ENCODE measurements around the gene GRK5. TPM values are rescaled to one million over a fixed set of nuclear protein-coding genes. Genes with fewer than 3 reads are reported as not detected.
"Not testable (repeated sequence)": the region's sequence is repeated elsewhere in the genome, so short reads cannot be mapped to it uniquely, and the experiment has no call there.

GRK5 gene
- total and polyA plus RNA-seq, 2 experiments from 2014 or later, result 5.2 to 13.7 TPM

DNA sequence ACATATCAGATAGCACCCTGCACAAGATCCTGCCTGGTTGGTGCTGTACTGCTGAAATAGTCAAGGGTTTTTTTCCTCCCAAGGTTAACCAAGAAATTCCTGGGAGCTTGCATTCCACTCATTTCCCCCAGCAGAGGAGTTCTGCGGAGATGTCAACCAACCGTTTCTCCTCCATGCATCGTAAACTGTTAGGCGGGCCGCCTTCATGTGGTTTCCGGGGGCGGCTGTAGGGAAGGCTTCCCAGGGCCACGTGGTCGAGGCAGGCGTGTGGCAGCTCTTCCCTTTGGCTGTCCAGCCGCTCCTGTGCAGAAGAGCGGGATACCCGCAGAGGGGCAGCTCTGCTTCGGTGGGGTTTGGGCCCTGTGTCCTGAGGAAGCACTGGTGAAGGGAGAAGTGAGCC lies 221.4 kb downstream of the GRK5 start:
- in situ Hi-C loops (cut with MboI), result loop anchor here (10.0 kb wide), 1 partner anchor 234 kb away; no protein-coding TSS in a partner anchor
- Histone ChIP-seq H2AFZ (no peak overlapping the region), H3K9ac (no peak overlapping the region), H3K9me2 (ENCODE audit: insufficient read depth) (no peaks in the 10 kb centered on the region), H3K27ac (no peak overlapping the region), H3K27me3 (replicated peaks; ENCODE audit: insufficient read depth) (no peaks in the 10 kb centered on the region), H4K20me1 (ENCODE audit: insufficient read depth) (no peaks in the 10 kb centered on the region), H3K9me3 (ENCODE audit: low read depth) (no peaks in the 10 kb centered on the region), H3K36me3 (ENCODE audit: low read depth) (no peaks in the 10 kb centered on the region), H3K4me2 (ENCODE audit: unreplicated experiment) (no peak overlapping the region), H3K4me1 (ENCODE audit: insufficient read depth) (no peaks in the 10 kb centered on the region), H3K4me3 (no peak overlapping the region), H3F3A (ENCODE audit: insufficient read depth) (no peaks in the 10 kb centered on the region), H3K79me2 (ENCODE audit: insufficient read depth) (no peaks in the 10 kb centered on the region)
- 84 to 93% methylated on average over 14 of the region's 14 CpGs for WGBS, 2 experiments (ENCODE audit: low coverage in 1 of 2, low lambda C conversion rate in 2 of 2, missing lambda C conversion rate in 2 of 2)
- TF ChIP-seq EZH2 (IDR thresholded peaks at IDR 0.05; ENCODE audit: insufficient read depth, poor library complexity, severe bottlenecking), result no peak
- no peak for TF ChIP-seq EZH2phosphoT487 (IDR thresholded peaks at IDR 0.05; ENCODE audit: insufficient read depth, low read depth)
- DNase-seq, result no peak

GRCh38 chr10:119429771-119430170 lies 222.4 kb downstream of the GRK5 start:
- Histone ChIP-seq H3K9me3 (ENCODE audit: low read depth) (no peaks in the 10 kb centered on the region), H3F3A (ENCODE audit: insufficient read depth) (no peaks in the 10 kb centered on the region), H3K9ac (no peak overlapping the region), H4K20me1 (ENCODE audit: insufficient read depth) (no peaks in the 10 kb centered on the region), H3K4me1 (ENCODE audit: insufficient read depth) (no peaks in the 10 kb centered on the region), H3K36me3 (ENCODE audit: low read depth) (no peaks in the 10 kb centered on the region), H3K27me3 (replicated peaks; ENCODE audit: insufficient read depth) (no peaks in the 10 kb centered on the region), H3K4me2 (ENCODE audit: unreplicated experiment) (no peak overlapping the region), H3K27ac (no peak overlapping the region), H3K79me2 (ENCODE audit: insufficient read depth) (no peaks in the 10 kb centered on the region), H2AFZ (no peak overlapping the region), H3K9me2 (ENCODE audit: insufficient read depth) (no peaks in the 10 kb centered on the region), H3K4me3 (no peak overlapping the region)
- in situ Hi-C loops (cut with MboI), result loop anchor here (10.0 kb wide), 1 partner anchor 235 kb away; no protein-coding TSS in a partner anchor
- TF ChIP-seq EZH2 (IDR thresholded peaks at IDR 0.05; ENCODE audit: insufficient read depth, poor library complexity, severe bottlenecking) (no peak), EZH2phosphoT487 (IDR thresholded peaks at IDR 0.05; ENCODE audit: insufficient read depth, low read depth) (no peak)
- no peak for DNase-seq
- 76 to 83% methylated on average over 8 of the region's 8 CpGs for WGBS, 2 experiments (ENCODE audit: low coverage in 1 of 2, low lambda C conversion rate in 2 of 2, missing lambda C conversion rate in 2 of 2)

DNA sequence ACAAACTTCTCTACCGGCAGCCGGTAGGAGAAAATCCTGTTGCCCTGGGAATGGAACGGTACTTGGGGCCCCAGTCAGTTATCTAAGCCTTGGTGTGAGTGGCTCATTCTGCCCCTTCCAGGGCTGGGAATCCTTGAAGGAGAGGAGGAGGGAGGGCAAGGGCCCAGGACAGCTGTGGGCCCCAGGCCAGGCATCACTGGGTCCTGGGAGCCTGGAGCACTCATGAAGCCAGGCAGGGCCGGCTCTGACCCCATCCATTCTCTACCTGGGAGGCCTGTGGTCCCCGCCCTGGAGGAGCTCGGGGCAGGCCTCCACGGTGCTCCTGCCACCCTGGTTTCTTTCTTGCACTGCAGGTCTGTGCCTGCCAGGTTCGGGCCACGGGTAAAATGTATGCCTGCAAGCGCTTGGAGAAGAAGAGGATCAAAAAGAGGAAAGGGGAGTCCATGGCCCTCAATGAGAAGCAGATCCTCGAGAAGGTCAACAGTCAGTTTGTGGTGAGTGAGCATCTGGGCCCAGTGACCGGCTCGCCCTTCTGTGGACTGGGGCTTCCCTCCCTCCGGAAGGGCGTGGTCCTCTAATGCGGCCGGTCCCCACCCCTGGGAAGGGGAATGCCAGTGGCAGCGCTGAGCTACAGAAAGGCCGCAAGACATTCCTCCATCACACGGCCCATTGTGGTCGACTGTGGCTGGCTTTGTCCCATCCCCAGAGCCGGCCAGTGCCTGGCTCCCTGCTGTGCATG lies 223.8 kb downstream of the GRK5 start:
- Histone ChIP-seq H3K36me3 (ENCODE audit: low read depth) (no peaks in the 10 kb centered on the region), H4K20me1 (ENCODE audit: insufficient read depth) (no peaks in the 10 kb centered on the region), H3K4me2 (ENCODE audit: unreplicated experiment) (no peak overlapping the region), H3K4me1 (ENCODE audit: insufficient read depth) (no peaks in the 10 kb centered on the region), H3F3A (ENCODE audit: insufficient read depth) (no peaks in the 10 kb centered on the region), H3K9me3 (ENCODE audit: low read depth) (no peaks in the 10 kb centered on the region), H3K27ac (no peak overlapping the region), H3K9me2 (ENCODE audit: insufficient read depth) (no peaks in the 10 kb centered on the region), H2AFZ (no peak overlapping the region), H3K4me3 (no peak overlapping the region), H3K9ac (no peak overlapping the region), H3K27me3 (replicated peaks; ENCODE audit: insufficient read depth) (no peaks in the 10 kb centered on the region), H3K79me2 (ENCODE audit: insufficient read depth) (no peaks in the 10 kb centered on the region)
- 88 to 89% methylated on average over 21 to 22 of the region's 22 CpGs for WGBS, 2 experiments (ENCODE audit: low coverage in 1 of 2, low lambda C conversion rate in 2 of 2, missing lambda C conversion rate in 2 of 2)
- no peak for DNase-seq
- TF ChIP-seq EZH2phosphoT487 (IDR thresholded peaks at IDR 0.05; ENCODE audit: insufficient read depth, low read depth), result no peak
- no peak for TF ChIP-seq EZH2 (IDR thresholded peaks at IDR 0.05; ENCODE audit: insufficient read depth, poor library complexity, severe bottlenecking)
- in situ Hi-C loops (cut with MboI), result no loop called here

- DNase-seq, result no peak
- Histone ChIP-seq H3F3A (ENCODE audit: insufficient read depth) (no peaks in the 10 kb centered on the region), H3K4me3 (no peak overlapping the region), H3K27me3 (replicated peaks; ENCODE audit: insufficient read depth) (no peaks in the 10 kb centered on the region), H3K4me1 (ENCODE audit: insufficient read depth) (no peaks in the 10 kb centered on the region), H2AFZ (no peak overlapping the region), H3K36me3 (ENCODE audit: low read depth) (no peaks in the 10 kb centered on the region), H4K20me1 (ENCODE audit: insufficient read depth) (no peaks in the 10 kb centered on the region), H3K79me2 (ENCODE audit: insufficient read depth) (no peaks in the 10 kb centered on the region), H3K27ac (no peak overlapping the region), H3K9me3 (ENCODE audit: low read depth) (no peaks in the 10 kb centered on the region), H3K9me2 (ENCODE audit: insufficient read depth) (no peaks in the 10 kb centered on the region), H3K9ac (no peak overlapping the region), H3K4me2 (ENCODE audit: unreplicated experiment) (no peak overlapping the region)
- in situ Hi-C loops (cut with MboI), result no loop called here
- WGBS, 2 experiments (ENCODE audit: low coverage in 1 of 2, low lambda C conversion rate in 2 of 2, missing lambda C conversion rate in 2 of 2), result 95 to 97% methylated on average over 3 of the region's 3 CpGs
- TF ChIP-seq EZH2 (IDR thresholded peaks at IDR 0.05; ENCODE audit: insufficient read depth, poor library complexity, severe bottlenecking) (no peak), EZH2phosphoT487 (IDR thresholded peaks at IDR 0.05; ENCODE audit: insufficient read depth, low read depth) (no peak)
These were observed 224.4 kb downstream of the GRK5 start for GRCh38 chr10:119431773-119432135.

- H3K27ac ChIP-seq; H4K20me1 ChIP-seq (ENCODE audit: insufficient read depth); H3K27me3 ChIP-seq (replicated peaks; ENCODE audit: insufficient read depth); DNase-seq; H2AFZ ChIP-seq; H3K9me3 ChIP-seq (ENCODE audit: low read depth); H3K9me2 ChIP-seq (ENCODE audit: insufficient read depth); H3K36me3 ChIP-seq (ENCODE audit: low read depth); H3K4me2 ChIP-seq (ENCODE audit: unreplicated experiment); H3K9ac ChIP-seq; H3K4me3 ChIP-seq; H3K79me2 ChIP-seq (ENCODE audit: insufficient read depth); H3K4me1 ChIP-seq (ENCODE audit: insufficient read depth); H3F3A ChIP-seq (ENCODE audit: insufficient read depth); in situ Hi-C loops (cut with MboI): not testable (repeated sequence)
- WGBS, 2 experiments (ENCODE audit: low coverage in 1 of 2, low lambda C conversion rate in 2 of 2, missing lambda C conversion rate in 2 of 2), result 95 to 98% methylated on average over 5 of the region's 5 CpGs
These were observed 227.6 kb downstream of the GRK5 start for GRCh38 chr10:119434942-119435341.
